HEK293 (cell line): Measurements from ENCODE around the gene KLHL5.

Source experiments
- CTCF ChIA-PET: fragments of 350-600 bp; formaldehyde crosslinking; extraction: SDS; loops from one replicate; lab custom pipeline; 2021; ENCODE audit warnings: antibody characterized with exemption; lab: Yijun Ruan, JAX
- POLR2A ChIA-PET: fragments of 300-600 bp; formaldehyde crosslinking; extraction: SDS; loops from one replicate; lab custom pipeline; 2020; ENCODE audit warnings: antibody characterized with exemption, inconsistent platforms; lab: Yijun Ruan, JAX
- H3K27ac ChIP-seq: fragments of 200-500 bp; sonication (Bioruptor generic); 2 replicates; pipeline ENCODE4 v1.5.1; 2014; ENCODE audit warnings: low read depth, low read length, control low read depth, inconsistent platforms; ENCODE audit errors: extremely low read depth
- H3K36me3 ChIP-seq, 2 experiments: fragments of 200-500 bp in 1 of 2; sonication (Bioruptor generic) in 1 of 2; 1 replicate in 1 of 2; 2 replicates in 1 of 2; pipeline ENCODE4 v1.5.1; 2014 to 2017; ENCODE audit warnings: inconsistent platforms in 2 of 2, low read length in 2 of 2; ENCODE audit not compliant: control insufficient read depth in 2 of 2, insufficient read depth in 1 of 2
- H3K4me1 ChIP-seq: fragments of 200-500 bp; sonication (Bioruptor generic); 2 replicates; pipeline ENCODE4 v1.5.1; 2014; ENCODE audit warnings: mild to moderate bottlenecking, low read length, inconsistent platforms; ENCODE audit not compliant: control insufficient read depth, insufficient read depth
- H3K4me3 ChIP-seq: 2 replicates; pipeline ENCODE4 v1.5.1; 2011; ENCODE audit warnings: low read depth, mild to moderate bottlenecking, control low read depth, low read length, moderate library complexity
- H3K9me3 ChIP-seq: fragments of 200-500 bp; sonication (Bioruptor generic); 2 replicates; pipeline ENCODE4 v1.5.1; 2014; ENCODE audit warnings: low read depth, low read length, inconsistent platforms; ENCODE audit not compliant: control insufficient read depth, insufficient read depth
- GFI1B ChIP-seq: fragments of 450-650 bp; formaldehyde crosslinking; IDR thresholded peaks from 2 replicates; pipeline ENCODE4 v1.5.1; 2016; ENCODE audit warnings: missing biosample characterization, missing genetic modification characterization
- GLIS2 ChIP-seq: fragments of 450-650 bp; formaldehyde crosslinking; IDR thresholded peaks from 2 replicates; pipeline ENCODE4 v1.5.1; 2016; ENCODE audit warnings: missing biosample characterization, missing genetic modification characterization
- HOXC10 ChIP-seq: sonication (generic); formaldehyde crosslinking; IDR thresholded peaks from 2 replicates; pipeline ENCODE4 v1.8.1; 2023; ENCODE audit warnings: mild to moderate bottlenecking, missing genetic modification reagents
- KLF16 ChIP-seq: fragments of 450-650 bp; formaldehyde crosslinking; IDR thresholded peaks from 2 replicates; pipeline ENCODE4 v1.5.1; 2017; ENCODE audit warnings: missing biosample characterization, missing genetic modification characterization
- SP7 ChIP-seq: fragments of 450-650 bp; formaldehyde crosslinking; IDR thresholded peaks from 2 replicates; pipeline ENCODE4 v1.5.1; 2016; ENCODE audit warnings: missing biosample characterization, missing genetic modification characterization
- WT1 ChIP-seq: fragments of 450-650 bp; formaldehyde crosslinking; IDR thresholded peaks from 2 replicates; pipeline ENCODE4 v1.5.1; 2016; ENCODE audit warnings: missing biosample characterization, missing genetic modification characterization
- ZNF350 ChIP-seq: fragments of 450-650 bp; formaldehyde crosslinking; IDR thresholded peaks from 2 replicates; pipeline ENCODE4 v1.5.0; 2017; ENCODE audit warnings: missing biosample characterization, mild to moderate bottlenecking, missing genetic modification characterization
- ZNF423 ChIP-seq: fragments of 450-650 bp; formaldehyde crosslinking; IDR thresholded peaks from 2 replicates; pipeline ENCODE4 v1.5.1; 2016; ENCODE audit warnings: missing biosample characterization, missing genetic modification characterization
- ZNF623 ChIP-seq: fragments of 450-650 bp; formaldehyde crosslinking; IDR thresholded peaks from 2 replicates; pipeline ENCODE4 v1.5.1; 2016; ENCODE audit warnings: missing biosample characterization, missing genetic modification characterization
- ZNF664 ChIP-seq: fragments of 450-650 bp; formaldehyde crosslinking; IDR thresholded peaks from 2 replicates; pipeline ENCODE4 v1.5.1; 2016; ENCODE audit warnings: missing biosample characterization, missing genetic modification characterization
- ZNF677 ChIP-seq: fragments of 450-650 bp; IDR thresholded peaks from 2 replicates; pipeline ENCODE4 v1.5.0; 2018; ENCODE audit warnings: missing biosample characterization, mild to moderate bottlenecking, missing genetic modification characterization, moderate library complexity
- ZNF837 ChIP-seq: fragments of 450-650 bp; formaldehyde crosslinking; IDR thresholded peaks from 2 replicates; pipeline ENCODE4 v1.5.1; 2016; ENCODE audit warnings: missing biosample characterization, missing genetic modification characterization
- TF ChIP-seq, protein P1 (sequence below): fragments of 450-650 bp; formaldehyde crosslinking; IDR thresholded peaks from 2 replicates; pipeline ENCODE4 v1.5.1; 2016; ENCODE audit warnings: missing biosample characterization, missing genetic modification characterization
- TF ChIP-seq, protein P2 (sequence below): fragments of 450-650 bp; formaldehyde crosslinking; IDR thresholded peaks from 2 replicates; pipeline ENCODE4 v1.5.1; 2017; ENCODE audit warnings: missing biosample characterization, missing genetic modification characterization
- TF ChIP-seq, protein P3 (sequence below): fragments of 450-650 bp; formaldehyde crosslinking; IDR thresholded peaks from 2 replicates; pipeline ENCODE4 v1.5.1; 2017; ENCODE audit warnings: missing biosample characterization, missing genetic modification characterization
- TF ChIP-seq, protein P4 (sequence below): fragments of 450-650 bp; formaldehyde crosslinking; IDR thresholded peaks from 2 replicates; pipeline ENCODE4 v1.5.1; 2017; ENCODE audit warnings: missing biosample characterization, missing genetic modification characterization

The KLHL5 gene

DNA sequence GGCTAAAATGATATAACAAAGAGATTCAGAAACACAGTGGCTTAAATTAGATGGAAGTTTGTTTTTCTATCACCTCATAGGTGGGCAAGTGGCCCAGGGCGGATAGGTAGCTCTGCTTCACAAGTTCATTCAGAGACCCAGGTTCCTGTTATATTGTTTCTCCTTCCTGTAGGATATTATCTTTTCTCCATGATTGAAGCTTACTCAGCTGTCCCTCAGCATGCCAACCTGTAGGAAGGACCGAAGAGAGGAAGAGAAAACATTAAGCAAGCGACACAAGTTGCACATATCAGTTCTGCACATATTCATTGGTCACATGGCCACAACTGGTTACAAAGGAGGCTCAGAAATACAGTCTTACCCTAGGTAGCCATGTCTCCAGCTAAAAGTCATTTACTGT is 6.9 kb downstream of the KLHL5 start:
- no peak for TF ChIP-seq HOXC10
- TF ChIP-seq, protein P1, sequence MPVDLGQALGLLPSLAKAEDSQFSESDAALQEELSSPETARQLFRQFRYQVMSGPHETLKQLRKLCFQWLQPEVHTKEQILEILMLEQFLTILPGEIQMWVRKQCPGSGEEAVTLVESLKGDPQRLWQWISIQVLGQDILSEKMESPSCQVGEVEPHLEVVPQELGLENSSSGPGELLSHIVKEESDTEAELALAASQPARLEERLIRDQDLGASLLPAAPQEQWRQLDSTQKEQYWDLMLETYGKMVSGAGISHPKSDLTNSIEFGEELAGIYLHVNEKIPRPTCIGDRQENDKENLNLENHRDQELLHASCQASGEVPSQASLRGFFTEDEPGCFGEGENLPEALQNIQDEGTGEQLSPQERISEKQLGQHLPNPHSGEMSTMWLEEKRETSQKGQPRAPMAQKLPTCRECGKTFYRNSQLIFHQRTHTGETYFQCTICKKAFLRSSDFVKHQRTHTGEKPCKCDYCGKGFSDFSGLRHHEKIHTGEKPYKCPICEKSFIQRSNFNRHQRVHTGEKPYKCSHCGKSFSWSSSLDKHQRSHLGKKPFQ (tag by site-specific recombination), result no peak
- TF ChIP-seq, protein P2, sequence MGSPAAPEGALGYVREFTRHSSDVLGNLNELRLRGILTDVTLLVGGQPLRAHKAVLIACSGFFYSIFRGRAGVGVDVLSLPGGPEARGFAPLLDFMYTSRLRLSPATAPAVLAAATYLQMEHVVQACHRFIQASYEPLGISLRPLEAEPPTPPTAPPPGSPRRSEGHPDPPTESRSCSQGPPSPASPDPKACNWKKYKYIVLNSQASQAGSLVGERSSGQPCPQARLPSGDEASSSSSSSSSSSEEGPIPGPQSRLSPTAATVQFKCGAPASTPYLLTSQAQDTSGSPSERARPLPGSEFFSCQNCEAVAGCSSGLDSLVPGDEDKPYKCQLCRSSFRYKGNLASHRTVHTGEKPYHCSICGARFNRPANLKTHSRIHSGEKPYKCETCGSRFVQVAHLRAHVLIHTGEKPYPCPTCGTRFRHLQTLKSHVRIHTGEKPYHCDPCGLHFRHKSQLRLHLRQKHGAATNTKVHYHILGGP (tag by site-specific recombination), result no peak
- TF ChIP-seq ZNF623 (tag by site-specific recombination), result no peak
- TF ChIP-seq ZNF677 (tag by site-specific recombination), result no peak
- TF ChIP-seq GFI1B (tag by site-specific recombination), result no peak
- TF ChIP-seq, protein P3, sequence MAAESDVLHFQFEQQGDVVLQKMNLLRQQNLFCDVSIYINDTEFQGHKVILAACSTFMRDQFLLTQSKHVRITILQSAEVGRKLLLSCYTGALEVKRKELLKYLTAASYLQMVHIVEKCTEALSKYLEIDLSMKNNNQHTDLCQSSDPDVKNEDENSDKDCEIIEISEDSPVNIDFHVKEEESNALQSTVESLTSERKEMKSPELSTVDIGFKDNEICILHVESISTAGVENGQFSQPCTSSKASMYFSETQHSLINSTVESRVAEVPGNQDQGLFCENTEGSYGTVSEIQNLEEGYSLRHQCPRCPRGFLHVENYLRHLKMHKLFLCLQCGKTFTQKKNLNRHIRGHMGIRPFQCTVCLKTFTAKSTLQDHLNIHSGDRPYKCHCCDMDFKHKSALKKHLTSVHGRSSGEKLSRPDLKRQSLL (tag by site-specific recombination), result no peak
- TF ChIP-seq GLIS2 (tag by site-specific recombination), result no peak
- no peak for TF ChIP-seq ZNF837 (tag by site-specific recombination)
- no peak for TF ChIP-seq ZNF423
- no peak overlapping the region for H3K27ac ChIP-seq
- CTCF ChIA-PET, result no interaction called here
- H3K9me3 ChIP-seq, result no peaks in the 10 kb centered on the region
- no peaks in the 10 kb centered on the region for H3K36me3 ChIP-seq
- H3K4me1 ChIP-seq, result no peaks in the 10 kb centered on the region
- POLR2A ChIA-PET, result no interaction called here
- H3K4me3 ChIP-seq, result no peak overlapping the region

DNA sequence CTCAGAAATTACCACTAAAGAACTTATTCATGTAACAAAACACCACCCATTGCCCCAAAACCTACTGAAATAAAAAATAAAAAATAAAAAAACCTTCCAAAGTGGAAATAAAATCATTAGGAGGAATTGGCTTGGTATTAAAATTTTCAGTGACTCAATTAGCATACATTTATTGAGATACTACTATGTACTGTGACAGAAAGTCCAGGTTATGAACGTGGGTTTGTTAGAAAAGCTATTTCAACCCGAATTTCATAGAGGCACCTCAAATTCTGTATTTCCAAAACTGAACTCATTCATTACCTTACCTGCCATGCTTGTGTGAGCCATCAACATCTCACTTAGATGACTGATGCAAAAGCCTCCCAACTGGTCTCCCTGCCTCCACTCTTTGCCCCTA is 16.8 kb downstream of the KLHL5 start:
- no peak overlapping the region for H3K4me3 ChIP-seq
- no peaks in the 10 kb centered on the region for H3K9me3 ChIP-seq
- H3K27ac ChIP-seq, result no peak overlapping the region
- ChIA-PET POLR2A (no interaction called here), CTCF (interaction anchor here (0.8 kb wide), 1 partner anchor 39 kb away, joined by 3 read pairs; no protein-coding TSS in a partner anchor)
- peaks cover 0 to 5% of the 10 kb centered on the region in 2 experiments; a peak in 1 of 3 replicates for H3K36me3 ChIP-seq
- no peaks in the 10 kb centered on the region for H3K4me1 ChIP-seq
- TF ChIP-seq ZNF350 (tag by site-specific recombination) (no peak), ZNF664 (peak; percentile 63)

DNA sequence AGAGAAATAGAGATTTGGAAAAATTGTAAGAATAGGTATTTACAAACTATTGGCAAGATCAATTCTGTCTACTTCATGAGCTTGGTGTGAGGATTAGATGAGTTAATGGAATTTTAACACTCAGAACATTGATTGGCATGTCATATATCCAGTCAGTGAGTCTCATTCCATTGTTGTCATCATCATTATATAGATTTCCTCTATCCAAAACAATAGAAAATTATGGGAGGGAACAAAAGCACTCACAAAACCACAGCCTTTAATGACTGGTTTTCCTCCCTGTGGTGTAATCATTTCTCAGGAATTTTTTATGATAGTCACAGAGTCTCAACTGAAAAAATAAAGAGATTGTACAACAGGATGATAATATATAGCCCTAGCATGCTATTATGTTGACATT is 21.1 kb downstream of the KLHL5 start:
- no peak overlapping the region for H3K27ac ChIP-seq
- H3K36me3 ChIP-seq, result peaks cover 0 to 5% of the 10 kb centered on the region in 2 experiments; a peak in 1 of 3 replicates
- H3K4me3 ChIP-seq, result no peak overlapping the region
- ChIA-PET CTCF (no interaction called here), POLR2A (no interaction called here)
- peak; percentile 21; the same call in 1 of the 2 replicates for TF ChIP-seq WT1
- TF ChIP-seq, protein P4, sequence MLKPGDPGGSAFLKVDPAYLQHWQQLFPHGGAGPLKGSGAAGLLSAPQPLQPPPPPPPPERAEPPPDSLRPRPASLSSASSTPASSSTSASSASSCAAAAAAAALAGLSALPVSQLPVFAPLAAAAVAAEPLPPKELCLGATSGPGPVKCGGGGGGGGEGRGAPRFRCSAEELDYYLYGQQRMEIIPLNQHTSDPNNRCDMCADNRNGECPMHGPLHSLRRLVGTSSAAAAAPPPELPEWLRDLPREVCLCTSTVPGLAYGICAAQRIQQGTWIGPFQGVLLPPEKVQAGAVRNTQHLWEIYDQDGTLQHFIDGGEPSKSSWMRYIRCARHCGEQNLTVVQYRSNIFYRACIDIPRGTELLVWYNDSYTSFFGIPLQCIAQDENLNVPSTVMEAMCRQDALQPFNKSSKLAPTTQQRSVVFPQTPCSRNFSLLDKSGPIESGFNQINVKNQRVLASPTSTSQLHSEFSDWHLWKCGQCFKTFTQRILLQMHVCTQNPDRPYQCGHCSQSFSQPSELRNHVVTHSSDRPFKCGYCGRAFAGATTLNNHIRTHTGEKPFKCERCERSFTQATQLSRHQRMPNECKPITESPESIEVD (tag by site-specific recombination), result 0 out of 2 replicates have a peak, but pooled peaks have one; percentile 13
- TF ChIP-seq SP7, result peak; percentile 63
- no peak for TF ChIP-seq KLF16 (tag by site-specific recombination)
- TF ChIP-seq, all 188 proteins: peak for 3
- no peaks in the 10 kb centered on the region for H3K4me1 ChIP-seq
- no peaks in the 10 kb centered on the region for H3K9me3 ChIP-seq
